GM06990 (cell line): ENCODE measurements around the gene NMUR1.
A peak's percentile ranks its signal among the peaks of the same experiment; 100 is the strongest.

Source experiments
- DNase-seq: peaks from one replicate; pipeline ENCODE4 v3.0.0-alpha.2; 2011; ENCODE audit not compliant: insufficient read length; ENCODE audit errors: extremely low read depth
- H3K27me3 ChIP-seq: replicated peaks from 2 replicates; pipeline ENCODE4 v1.6.0; 2011; ENCODE audit warnings: low read length; ENCODE audit not compliant: control insufficient read depth, insufficient read depth
- H3K36me3 ChIP-seq: 2 replicates; pipeline ENCODE4 v1.5.1; 2011; ENCODE audit warnings: low read length; ENCODE audit not compliant: control insufficient read depth, insufficient read depth
- H3K4me3 ChIP-seq: replicated peaks from 2 replicates; pipeline ENCODE4 v1.5.1; 2011; ENCODE audit warnings: low read depth, mild to moderate bottlenecking, control low read depth, low read length
- CTCF ChIP-seq: IDR thresholded peaks from 2 replicates; pipeline ENCODE4 v1.5.1; 2011; ENCODE audit warnings: low read length, control low read depth, mild to moderate bottlenecking, inconsistent platforms; ENCODE audit not compliant: insufficient read depth, poor library complexity, severe bottlenecking

Gene NMUR1

DNA sequence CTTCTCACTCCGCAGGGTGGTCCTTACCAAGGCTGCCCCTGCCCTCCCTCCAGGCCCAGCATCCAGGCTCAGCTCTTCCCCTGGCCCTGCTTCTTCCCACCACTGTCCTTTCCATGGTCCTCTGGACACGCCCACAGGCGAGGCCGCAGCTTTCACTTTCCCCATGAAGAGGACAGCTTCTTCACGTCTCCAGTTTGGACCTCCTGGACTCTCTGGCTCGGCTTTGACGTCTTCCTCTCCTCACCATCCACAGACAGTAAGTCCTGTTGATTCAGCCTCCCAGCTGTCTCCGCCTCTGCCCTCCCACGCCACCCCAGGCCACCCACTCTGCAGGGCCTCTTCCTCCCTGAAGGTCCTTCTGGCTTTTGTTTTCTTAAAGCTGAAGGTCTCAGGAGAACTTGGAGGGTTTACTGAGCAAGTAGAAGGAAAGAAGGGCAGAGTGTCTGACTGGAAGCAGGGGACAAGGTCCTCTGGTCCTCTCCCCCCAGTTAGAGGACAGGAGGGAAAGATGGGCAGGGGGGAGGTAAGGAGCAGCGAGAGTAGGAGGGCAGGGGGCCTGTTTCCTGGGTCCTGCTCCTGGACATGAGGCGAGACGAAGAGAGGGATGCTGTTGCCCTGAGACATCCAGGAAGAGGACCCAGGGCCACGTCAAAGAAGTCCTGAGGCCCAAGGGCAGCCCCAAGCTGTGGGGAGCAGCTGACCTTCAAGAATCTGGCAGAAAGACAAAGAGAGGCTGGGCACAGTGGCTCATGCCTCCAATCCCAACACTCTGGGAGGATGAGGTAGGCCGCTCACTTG, 24.7 kb upstream of the NMUR1 start:
- Histone ChIP-seq H3K4me3 (no peak overlapping the region), H3K36me3 (no peaks in the 10 kb centered on the region), H3K27me3 (no peaks in the 10 kb centered on the region)
- DNase-seq, result peak; percentile 55
- TF ChIP-seq CTCF, result no peak

DNA sequence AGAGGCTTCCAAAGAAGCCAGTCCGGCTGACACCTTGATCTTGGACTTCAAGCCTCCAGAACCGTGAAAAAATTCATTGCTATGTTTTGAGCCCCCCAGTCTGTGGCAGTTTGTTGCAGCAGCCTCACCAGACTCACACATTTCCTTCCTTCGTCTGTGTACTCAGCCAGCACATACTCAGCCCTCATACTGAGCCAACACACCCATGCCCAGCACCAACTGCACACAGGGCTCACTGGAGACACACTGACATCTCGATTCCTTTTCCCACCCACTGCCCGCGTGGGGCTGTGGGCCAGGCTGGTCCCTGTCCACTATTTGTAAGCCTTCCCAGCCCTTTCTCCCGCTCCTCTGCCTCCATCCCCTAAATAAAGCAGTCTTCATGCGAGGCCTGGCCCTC, 24.1 kb upstream of the NMUR1 start:
- H3K27me3 ChIP-seq, result no peaks in the 10 kb centered on the region
- no peak for TF ChIP-seq CTCF
- DNase-seq, result no peak
- H3K4me3 ChIP-seq, result no peak overlapping the region
- no peaks in the 10 kb centered on the region for H3K36me3 ChIP-seq

GRCh38 chr2:231552752-231553151, 22.5 kb upstream of the NMUR1 start:
- H3K27me3 ChIP-seq, result no peaks in the 10 kb centered on the region
- no peaks in the 10 kb centered on the region for H3K36me3 ChIP-seq
- H3K4me3 ChIP-seq, result no peak overlapping the region
- TF ChIP-seq CTCF, result no peak
- no peak for DNase-seq

GRCh38 chr2:231549446-231550239, 19.4 kb upstream of the NMUR1 start:
- TF ChIP-seq CTCF, result no peak
- Histone ChIP-seq H3K27me3 (no peaks in the 10 kb centered on the region), H3K4me3 (no peak overlapping the region), H3K36me3 (no peaks in the 10 kb centered on the region)
- DNase-seq, result no peak

- Histone ChIP-seq H3K4me3 (no peak overlapping the region), H3K36me3 (no peaks in the 10 kb centered on the region), H3K27me3 (no peaks in the 10 kb centered on the region)
- DNase-seq, result no peak
- TF ChIP-seq CTCF, result no peak
Measured at GRCh38 chr2:231548752-231549151, 18.5 kb upstream of the NMUR1 start.
